ENCODE measurements around the gene OR4K15.

Gene OR4K15

GRCh38 chr14:20008156-20008555 lies 32.8 kb downstream of the OR4K15 start (continued):
- TF ChIP-seq ELK4 (IDR thresholded peaks at IDR 0.05; ENCODE audit: borderline replicate concordance, low read depth, low read length), result no peak

- ChIA-PET CTCF (no interaction called here), POLR2A (no interaction called here)
- TF ChIP-seq ZNF10 (tag by site-specific recombination; IDR thresholded peaks at IDR 0.05) (no peak), YY2 (tag by site-specific recombination; IDR thresholded peaks at IDR 0.05) (no peak), ZNF768 (tag by site-specific recombination; IDR thresholded peaks at IDR 0.05) (no peak), ZNF292 (tag by site-specific recombination; IDR thresholded peaks at IDR 0.05; ENCODE audit: borderline replicate concordance, low read depth) (no peak)
- no peaks in the 10 kb centered on the region for H3K36me3 ChIP-seq (ENCODE audit: control insufficient read depth in 2 of 2, insufficient read depth in 1 of 2, low read length in 2 of 2)
- no peak within 1 kb of the TSS for H3K4me3 ChIP-seq (ENCODE audit: low read depth, low read length)
- no peaks in the 10 kb centered on the region for H3K4me1 ChIP-seq (ENCODE audit: control insufficient read depth, insufficient read depth, low read length)
- no peaks in the 10 kb centered on the region for H3K9me3 ChIP-seq (ENCODE audit: control insufficient read depth, insufficient read depth, low read depth, low read length)
- H3K27ac ChIP-seq (ENCODE audit: extremely low read depth, low read depth, low read length), result no peak within 1 kb of the TSS
Measured at GRCh38 chr14:20019257-20019865, 44.0 kb downstream of the OR4K15 start, which contains the start of gene OR4K14. OR4K14 (minus strand) TSS chr14:20019307; CDS start chr14:20015193, 4,114 bp downstream.

Data from HEK293 (cell line).